HG03520 (cell line): Measurements from ENCODE around the gene LINS1.
"Not testable (repeated sequence)": the region's sequence is repeated elsewhere in the genome, so short reads cannot be mapped to it uniquely, and the experiment has no call there.

ENCODE experiments used
- ATAC-seq: cut with Tn5 transposase; IDR thresholded peaks from one replicate; pipeline ENCODE4 v1.9.1; 2021; ENCODE audit warnings: mild to moderate bottlenecking, moderate library complexity; ENCODE audit not compliant: unreplicated experiment

Gene LINS1

DNA sequence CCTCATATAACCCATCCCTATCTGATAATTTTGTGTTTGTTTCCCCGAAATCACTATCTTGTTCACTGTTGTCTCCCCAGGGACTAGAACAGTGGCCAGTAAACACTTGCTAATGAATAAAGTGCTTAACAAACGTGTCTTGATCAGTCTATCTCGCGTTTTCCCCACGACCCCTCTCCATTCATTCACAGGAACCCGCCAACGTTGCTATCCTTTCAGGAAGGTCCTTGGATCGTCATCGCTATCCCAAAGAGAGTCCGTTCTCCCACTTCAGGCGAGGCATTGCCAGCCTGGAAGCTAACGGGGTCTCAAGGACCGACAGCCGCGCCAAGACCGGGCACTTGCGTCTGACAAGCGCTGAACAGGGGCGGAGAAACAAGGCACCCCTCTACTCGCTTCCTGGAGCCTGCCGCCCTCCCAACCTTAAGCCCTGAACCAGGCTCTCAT, 344 bp downstream of the LINS1 start:
- ATAC-seq: peak; percentile 7

GRCh38 chr15:100601163-100601562, 821 bp downstream of the LINS1 start:
- ATAC-seq: no peak

- no peak for ATAC-seq
Observed at GRCh38 chr15:100598655-100599054, 3.3 kb downstream of the LINS1 start.

DNA sequence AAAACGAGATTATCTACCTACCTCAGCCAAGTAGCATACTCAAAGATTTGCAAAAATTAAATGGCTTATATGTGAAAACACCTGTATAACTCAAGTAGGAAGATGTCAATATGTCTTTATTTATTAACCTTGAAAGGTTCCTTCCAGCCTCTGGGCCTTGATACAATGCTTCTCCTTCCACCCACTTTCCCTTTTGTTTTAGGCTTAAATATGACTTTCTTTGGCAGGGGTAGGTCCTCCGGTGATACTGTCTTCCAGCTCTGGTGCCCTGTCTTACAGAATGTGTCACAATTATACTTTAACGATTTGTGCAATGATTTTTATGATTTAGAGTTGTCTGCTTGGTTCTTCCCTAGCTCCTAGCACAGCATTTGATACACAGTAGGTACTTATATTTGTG, 4.1 kb downstream of the LINS1 start:
- ATAC-seq: no peak

- ATAC-seq: peak; percentile 81
Observed at GRCh38 chr15:100596792-100597191, 5.2 kb downstream of the LINS1 start.

- ATAC-seq: no peak
Observed at GRCh38 chr15:100595964-100596363, 6.0 kb downstream of the LINS1 start.

DNA sequence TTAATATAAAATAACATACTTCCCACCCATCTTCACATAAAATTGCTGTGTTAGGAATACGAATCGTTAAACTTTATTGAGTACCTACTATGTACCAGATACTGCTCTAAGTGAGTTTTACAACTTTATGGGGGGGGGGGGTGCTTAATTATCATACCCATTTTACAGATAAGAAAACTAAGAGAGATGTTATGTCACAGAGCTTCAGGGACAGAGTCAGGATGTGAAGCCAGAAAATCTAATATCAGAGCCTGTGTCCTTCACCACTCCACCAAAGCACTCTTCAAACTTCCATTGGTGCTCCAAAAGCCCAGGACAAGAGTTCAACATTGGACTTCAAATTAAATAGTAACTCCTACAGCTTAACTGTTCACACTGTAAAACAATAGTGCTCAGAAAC, 8.6 kb downstream of the LINS1 start:
- ATAC-seq: no peak

GRCh38 chr15:100592898-100593297, 9.1 kb downstream of the LINS1 start:
- no peak for ATAC-seq

DNA sequence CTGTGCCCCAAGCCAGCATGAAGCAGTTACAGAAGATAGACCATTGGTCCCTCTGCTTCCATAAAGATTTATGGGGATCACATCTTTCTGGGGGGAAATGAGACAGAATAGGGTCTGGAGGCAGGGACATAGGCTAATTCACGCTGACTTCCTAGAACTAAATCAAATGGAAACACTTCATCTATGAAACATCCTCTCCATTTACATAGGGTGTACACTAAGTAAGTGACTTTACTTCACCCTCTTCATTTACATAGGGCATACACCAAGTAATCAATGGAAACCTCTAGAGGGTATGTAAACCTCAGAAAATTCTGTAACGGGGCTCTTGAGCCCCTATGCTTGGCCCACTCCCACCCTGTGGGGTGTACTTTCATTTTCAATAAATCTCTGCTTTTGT, 10.1 kb downstream of the LINS1 start:
- ATAC-seq: no peak

DNA sequence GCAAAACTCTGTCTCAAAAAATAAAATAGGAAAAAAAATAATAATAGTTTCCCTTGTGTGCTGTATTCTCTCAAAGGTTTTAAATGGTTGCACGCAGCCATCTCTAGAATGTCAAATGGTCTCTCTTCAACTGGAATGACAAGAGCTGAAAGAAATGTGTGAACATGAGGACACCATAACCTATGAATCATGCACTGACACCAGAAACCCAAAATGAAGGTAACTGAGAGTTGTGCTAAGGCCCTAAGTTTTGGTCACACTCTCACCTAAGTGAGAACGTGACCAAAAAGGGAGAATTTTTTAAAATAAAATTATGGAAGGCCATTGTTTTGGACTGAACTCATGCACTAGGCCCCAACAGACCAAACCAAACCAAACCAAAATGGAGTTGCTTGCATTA, 10.8 kb downstream of the LINS1 start:
- ATAC-seq: not testable (repeated sequence)

DNA sequence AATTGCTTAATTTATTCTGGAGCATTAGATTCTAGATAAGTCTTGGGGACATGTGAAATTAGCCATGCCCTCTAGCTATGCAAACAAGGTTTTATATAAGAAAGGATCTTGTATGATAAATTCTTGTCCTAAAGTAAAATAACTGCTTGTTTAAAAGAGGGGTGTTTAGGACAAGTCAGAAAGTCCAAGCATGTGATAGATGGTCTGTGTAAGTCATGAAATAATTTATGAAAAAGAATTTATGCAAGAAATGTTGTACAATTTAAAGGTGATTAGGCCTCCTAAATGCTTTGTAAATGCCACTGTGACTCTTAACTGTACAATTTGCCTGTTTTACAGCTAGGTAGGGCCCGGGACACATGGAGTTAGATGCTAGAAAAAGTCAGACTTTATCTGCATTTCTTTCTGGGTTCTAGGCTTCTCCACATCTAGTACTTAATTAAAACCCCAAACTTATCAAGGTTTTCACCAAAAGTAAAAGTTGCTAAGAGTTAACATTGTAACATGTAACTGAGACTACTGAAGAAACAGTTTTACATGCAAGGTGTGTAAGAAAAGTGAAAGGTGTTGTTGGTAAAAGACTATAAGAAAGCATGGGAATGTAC, 13.2 kb downstream of the LINS1 start:
- no peak for ATAC-seq

DNA sequence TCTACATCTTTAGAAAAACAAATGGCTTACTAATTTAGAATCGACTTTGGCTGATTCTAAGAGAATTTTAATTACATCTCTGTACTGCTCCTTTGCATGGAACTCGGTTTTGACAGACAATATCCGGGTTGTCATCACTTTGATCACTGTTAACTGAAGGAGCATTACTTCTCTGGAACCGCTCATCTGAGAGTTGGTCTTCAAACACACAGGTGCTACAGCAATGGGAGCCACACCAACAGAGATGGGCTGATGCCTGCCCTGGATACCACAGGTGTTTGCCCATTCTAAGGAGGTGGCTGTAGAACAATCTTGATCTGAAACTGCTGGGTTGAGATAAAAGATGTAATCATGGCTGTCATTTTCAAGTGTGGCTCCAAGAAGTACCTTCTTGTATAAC, 21.6 kb downstream of the LINS1 start:
- ATAC-seq: no peak

DNA sequence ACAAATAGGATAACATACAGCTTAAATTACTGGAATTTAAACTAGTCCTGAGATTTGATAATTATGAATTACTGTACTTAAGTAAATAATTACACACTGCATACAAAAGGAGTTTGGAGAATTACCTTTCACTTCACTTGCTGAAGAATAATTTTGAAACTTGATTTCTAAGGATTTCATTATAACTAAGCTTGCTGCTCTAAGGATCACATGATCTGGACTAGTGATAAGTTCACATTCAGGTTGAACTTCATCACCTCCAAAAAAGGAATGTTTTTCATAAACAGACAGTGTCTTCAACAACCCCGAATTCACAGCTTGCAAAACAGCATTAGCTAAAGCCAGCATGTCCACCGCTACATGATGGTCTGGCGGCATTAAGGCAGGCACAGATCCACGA, 28.5 kb downstream of the LINS1 start:
- no peak for ATAC-seq

- ATAC-seq: no peak
Observed at GRCh38 chr15:100572362-100572983, 29.5 kb downstream of the LINS1 start.

DNA sequence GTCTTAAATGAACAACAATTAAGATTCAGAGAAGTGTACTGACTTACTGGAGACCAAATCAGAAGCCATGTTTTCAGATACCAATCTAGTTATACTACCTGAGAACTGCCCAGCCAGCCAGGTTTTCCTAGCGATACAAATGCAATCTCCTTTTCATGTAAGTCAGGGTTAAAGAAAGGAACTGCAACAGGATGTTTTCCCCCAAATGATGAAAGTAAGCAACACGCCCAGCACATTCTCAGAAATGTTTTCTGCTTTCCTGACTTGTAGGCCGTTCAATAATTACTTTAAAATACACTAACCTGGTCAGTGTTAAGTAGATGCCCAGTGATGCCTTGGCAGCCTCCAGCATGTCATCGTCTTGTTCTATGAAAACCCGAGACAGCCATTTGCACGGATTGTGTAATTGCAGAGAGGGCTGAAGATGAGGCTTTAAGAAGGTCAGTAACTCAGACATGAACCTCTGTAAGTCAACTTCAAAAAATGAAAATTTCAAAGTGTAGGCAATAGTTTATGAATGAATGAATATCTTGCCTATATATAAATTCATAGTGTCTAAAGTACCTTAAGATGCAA, 30.3 kb downstream of the LINS1 start:
- no peak for ATAC-seq

GRCh38 chr15:100570735-100571313, 31.2 kb downstream of the LINS1 start:
- peak; percentile 64 for ATAC-seq

DNA sequence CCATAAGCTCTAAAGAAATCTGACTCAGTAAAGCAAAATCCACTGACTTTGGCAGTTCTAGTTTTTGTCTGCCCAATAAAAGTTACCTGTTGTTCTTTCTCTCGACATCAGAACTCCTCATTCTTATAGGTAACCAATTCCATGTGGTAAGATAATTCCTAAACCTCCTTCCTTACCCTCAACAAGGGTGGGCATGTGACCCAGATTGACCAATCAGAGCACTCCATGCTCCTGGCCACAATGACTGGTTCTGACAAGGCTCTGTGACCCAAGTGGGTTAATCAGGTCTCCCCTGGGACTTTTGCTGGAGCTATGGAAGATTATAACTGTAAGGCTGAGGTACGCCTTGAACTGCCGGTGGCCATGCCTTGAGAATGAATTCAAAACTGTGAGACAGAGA, 31.7 kb downstream of the LINS1 start:
- no peak for ATAC-seq

DNA sequence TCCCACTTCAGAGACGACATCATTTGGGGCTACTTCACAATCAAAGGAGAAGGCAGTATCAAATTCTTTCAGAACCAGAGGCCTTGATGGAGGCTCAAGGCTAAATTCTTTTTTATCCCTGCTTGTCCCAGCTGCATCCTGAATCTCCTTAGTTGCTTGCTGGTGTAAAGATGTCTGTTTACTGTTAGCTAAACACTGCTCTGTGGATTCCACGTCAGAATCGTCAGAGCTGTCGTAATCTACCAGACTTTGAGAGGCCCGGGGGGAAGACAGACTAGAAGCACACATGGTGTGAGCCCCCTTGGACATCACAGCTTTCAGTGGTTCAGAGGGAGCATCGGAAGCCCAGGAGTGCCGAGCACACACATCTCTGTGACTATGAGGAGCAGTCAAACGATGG, 32.6 kb downstream of the LINS1 start:
- ATAC-seq: no peak

DNA sequence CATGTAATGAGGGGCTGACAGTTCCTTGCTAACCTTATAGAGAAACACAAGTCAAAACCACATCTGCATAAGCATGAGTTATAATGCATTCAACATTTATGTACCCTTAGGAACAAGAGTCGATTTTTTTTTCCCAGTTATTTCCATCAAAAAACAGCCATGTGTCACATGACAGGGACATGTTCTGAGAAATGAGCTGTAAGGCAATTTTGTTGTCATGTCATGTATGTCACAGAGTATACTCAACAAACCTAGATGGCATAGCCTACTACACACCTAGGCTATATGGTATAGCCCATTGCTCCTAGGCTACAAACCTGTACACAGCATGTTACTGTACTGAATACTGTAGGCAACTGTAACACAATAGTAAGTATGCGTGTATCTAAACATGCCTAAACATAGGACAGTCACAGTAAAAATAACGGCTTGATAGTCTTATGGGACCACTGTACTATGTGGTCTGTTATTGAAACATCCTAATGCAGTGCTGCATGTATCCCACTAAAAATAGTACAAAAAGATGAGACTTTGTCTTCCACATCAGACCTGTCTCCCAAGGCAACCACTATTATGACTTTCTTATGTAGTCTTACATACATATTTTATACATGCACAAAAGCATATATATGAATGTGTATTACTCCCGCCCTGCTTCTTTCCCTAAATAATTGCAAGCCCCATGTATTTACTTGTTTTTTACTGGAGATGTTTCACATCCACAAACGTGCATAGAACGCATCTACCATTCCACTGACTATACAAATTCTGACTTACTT, 34.9 kb downstream of the LINS1 start:
- no peak for ATAC-seq

DNA sequence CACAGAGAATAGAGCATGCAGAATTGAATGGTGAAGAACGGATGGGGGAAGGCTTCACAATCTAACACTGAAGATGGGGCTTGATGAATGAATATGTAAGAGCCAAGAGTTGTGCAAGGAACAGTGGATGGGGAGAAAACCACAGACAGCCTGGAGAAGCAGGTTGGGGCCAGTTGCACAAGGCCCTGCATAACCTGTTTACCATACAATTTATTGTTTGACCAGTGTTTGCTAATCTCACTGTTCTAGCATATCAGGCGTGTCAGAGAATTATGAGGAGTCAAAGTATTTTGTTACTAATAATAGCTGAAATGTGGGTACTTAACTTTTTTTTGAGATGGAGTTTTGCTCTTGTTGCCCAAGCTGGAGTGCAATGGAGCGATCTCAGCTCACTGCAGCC, 36.4 kb downstream of the LINS1 start:
- ATAC-seq: no peak

DNA sequence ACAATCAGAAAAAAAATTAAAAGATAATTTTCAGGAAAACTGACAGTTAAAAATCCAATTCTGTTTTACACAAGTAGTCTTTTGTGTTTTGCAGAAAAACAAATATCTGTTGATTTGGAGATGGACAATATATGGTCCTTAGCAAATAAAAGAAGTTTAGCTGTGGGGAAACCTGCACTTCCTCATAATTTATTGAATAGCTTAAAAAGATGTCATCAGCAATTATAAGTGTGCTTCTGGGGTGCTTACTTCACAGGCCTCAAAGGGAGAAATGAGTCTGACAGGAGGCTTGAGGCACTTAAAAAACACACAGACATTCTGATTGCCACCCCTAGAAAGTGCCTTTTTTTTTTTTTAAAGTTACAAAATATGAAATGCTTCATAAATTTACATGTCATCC, 41.7 kb downstream of the LINS1 start:
- no peak for ATAC-seq

DNA sequence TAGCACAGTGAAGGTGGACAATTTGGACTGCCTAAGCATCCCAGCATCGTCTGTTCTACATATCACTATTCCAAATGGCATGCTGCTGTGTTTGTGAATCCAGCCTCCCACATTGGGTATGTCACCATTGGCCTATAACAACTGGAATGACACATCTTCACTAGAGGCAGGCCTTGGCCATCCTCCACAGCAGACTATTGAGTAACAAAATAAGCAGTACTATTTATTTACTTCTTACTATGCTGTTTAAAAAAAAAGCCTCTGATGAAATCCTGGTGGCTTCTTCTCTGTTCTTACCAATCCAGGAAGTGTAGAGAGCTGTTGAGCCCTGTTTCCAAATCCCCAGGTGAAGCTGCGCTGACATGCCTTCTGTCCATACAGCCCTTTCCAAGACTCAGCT, 42.7 kb downstream of the LINS1 start:
- ATAC-seq: no peak
